ENCODE results near the gene PTPN20.
"Not testable (repeated sequence)": the region's sequence is repeated elsewhere in the genome, so short reads cannot be mapped to it uniquely, and the experiment has no call there.

GRCh38 chr10:46980223-46980622, 69.0 kb downstream of the PTPN20 start:
- TF ChIP-seq ZC3H10 (CRISPR knock-in tag; IDR thresholded peaks at IDR 0.05); ZNF70 (CRISPR knock-in tag; IDR thresholded peaks at IDR 0.05); SNAI2 (CRISPR knock-in tag; IDR thresholded peaks at IDR 0.05); CREB5 (CRISPR knock-in tag; IDR thresholded peaks at IDR 0.05; ENCODE audit: low read depth); TOX (CRISPR knock-in tag; IDR thresholded peaks at IDR 0.05; ENCODE audit: borderline replicate concordance); PATZ1 (CRISPR knock-in tag; IDR thresholded peaks at IDR 0.05; ENCODE audit: borderline replicate concordance); ISL1 (CRISPR knock-in tag; IDR thresholded peaks at IDR 0.05); ARNTL (CRISPR knock-in tag; IDR thresholded peaks at IDR 0.05; ENCODE audit: borderline replicate concordance, low read depth); OSR1 (CRISPR knock-in tag; IDR thresholded peaks at IDR 0.05); PPARA (CRISPR knock-in tag; IDR thresholded peaks at IDR 0.05; ENCODE audit: borderline replicate concordance); CSDC2 (CRISPR knock-in tag; IDR thresholded peaks at IDR 0.05); ZFP30 (CRISPR knock-in tag; IDR thresholded peaks at IDR 0.05): not testable (repeated sequence)
- TF ChIP-seq, protein P1, sequence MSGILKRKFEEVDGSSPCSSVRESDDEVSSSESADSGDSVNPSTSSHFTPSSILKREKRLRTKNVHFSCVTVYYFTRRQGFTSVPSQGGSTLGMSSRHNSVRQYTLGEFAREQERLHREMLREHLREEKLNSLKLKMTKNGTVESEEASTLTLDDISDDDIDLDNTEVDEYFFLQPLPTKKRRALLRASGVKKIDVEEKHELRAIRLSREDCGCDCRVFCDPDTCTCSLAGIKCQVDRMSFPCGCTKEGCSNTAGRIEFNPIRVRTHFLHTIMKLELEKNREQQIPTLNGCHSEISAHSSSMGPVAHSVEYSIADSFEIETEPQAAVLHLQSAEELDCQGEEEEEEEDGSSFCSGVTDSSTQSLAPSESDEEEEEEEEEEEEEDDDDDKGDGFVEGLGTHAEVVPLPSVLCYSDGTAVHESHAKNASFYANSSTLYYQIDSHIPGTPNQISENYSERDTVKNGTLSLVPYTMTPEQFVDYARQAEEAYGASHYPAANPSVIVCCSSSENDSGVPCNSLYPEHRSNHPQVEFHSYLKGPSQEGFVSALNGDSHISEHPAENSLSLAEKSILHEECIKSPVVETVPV (CRISPR knock-in tag; IDR thresholded peaks at IDR 0.05): not testable (repeated sequence)
- TF ChIP-seq, protein P2, sequence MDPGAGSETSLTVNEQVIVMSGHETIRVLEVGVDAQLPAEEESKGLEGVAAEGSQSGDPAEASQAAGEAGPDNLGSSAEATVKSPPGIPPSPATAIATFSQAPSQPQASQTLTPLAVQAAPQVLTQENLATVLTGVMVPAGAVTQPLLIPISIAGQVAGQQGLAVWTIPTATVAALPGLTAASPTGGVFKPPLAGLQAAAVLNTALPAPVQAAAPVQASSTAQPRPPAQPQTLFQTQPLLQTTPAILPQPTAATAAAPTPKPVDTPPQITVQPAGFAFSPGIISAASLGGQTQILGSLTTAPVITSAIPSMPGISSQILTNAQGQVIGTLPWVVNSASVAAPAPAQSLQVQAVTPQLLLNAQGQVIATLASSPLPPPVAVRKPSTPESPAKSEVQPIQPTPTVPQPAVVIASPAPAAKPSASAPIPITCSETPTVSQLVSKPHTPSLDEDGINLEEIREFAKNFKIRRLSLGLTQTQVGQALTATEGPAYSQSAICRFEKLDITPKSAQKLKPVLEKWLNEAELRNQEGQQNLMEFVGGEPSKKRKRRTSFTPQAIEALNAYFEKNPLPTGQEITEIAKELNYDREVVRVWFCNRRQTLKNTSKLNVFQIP (CRISPR knock-in tag; IDR thresholded peaks at IDR 0.05; ENCODE audit: borderline replicate concordance, low read depth): not testable (repeated sequence)

Data from SK-N-SH treated with all-trans-retinoic acid at 6 μM for 48 hours (cell line).